ENCODE results near the gene OBP2A.

GRCh38 chr9:135577256-135577655 is 31.3 kb downstream of the OBP2A start:
- no peak for TF ChIP-seq KDM4A (IDR thresholded peaks at IDR 0.05; ENCODE audit: low read depth, low read length, severe bottlenecking)
- TF ChIP-seq POLR2A (IDR thresholded peaks at IDR 0.05; ENCODE audit: control extremely low read depth in 1 of 2, low read depth in 2 of 2, low read length in 2 of 2) = no peak
- no peak for TF ChIP-seq CTCF (IDR thresholded peaks at IDR 0.05; ENCODE audit: control extremely low read depth in 1 of 3, insufficient read depth in 1 of 3, low read depth in 1 of 3, low read length in 3 of 3)
- no peak for TF ChIP-seq ATF3 (IDR thresholded peaks at IDR 0.05; ENCODE audit: insufficient read depth, low read depth, low read length)
- TF ChIP-seq EZH2 (IDR thresholded peaks at IDR 0.05; ENCODE audit: low read depth, low read length, severe bottlenecking) = no peak
- TF ChIP-seq POLR2AphosphoS5 (IDR thresholded peaks at IDR 0.05; ENCODE audit: low read depth, low read length) = no peak
- no peak for TF ChIP-seq MAX (IDR thresholded peaks at IDR 0.05)
- TF ChIP-seq GTF2F1 (IDR thresholded peaks at IDR 0.05; ENCODE audit: borderline replicate concordance, low read depth, low read length) = no peak
- TF ChIP-seq SIRT6 (IDR thresholded peaks at IDR 0.05; ENCODE audit: low read length) = no peak

All from H1 (cell line).